ENCODE data around the gene BRSK2.

Gene BRSK2

DNA sequence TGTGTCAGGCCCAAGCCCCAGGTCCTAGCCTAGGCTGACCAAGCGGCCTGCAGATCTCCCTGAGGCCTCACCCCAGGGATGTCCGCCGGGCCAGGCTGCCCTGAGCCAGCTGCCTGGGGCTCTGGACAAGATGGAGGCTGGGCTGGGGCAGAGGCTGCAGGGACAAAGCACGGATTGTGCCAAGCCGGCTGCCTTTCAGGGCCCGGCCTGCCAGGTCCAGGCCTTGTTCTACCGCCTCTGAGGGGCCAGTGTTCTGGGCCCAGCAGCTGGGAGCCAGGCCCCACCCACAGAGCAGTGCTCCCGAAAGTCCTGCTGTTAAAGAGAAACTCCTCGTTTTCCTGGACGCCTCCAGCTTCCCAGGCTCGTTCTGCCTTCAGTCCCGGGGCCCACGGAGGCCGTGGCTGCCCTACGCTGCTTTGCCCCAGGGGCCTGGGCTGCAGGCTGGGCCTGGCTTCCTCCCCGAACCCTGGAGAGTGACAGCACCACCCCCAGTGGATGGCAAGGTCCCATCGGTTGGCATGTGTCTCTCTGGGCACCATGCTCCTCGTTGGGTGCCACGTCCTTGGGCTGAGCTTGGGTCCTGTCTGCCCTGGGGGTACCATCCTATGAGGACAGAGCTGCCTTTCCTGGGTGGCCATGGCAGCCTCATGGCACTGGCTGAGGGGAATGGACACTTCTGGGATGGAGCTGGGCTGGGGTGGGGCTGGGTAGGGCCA lies 7.6 kb downstream of the BRSK2 start:
- in situ Hi-C loops (cut with HindIII; ENCODE audit: low sequenced_read_pairs) = no loop called here
- DNase-seq (ENCODE audit: low read depth, low spot score) = no peak
- no peak overlapping the region for H3K4me3 ChIP-seq (ENCODE audit: low read depth, low read length)
- TF ChIP-seq, protein P1, sequence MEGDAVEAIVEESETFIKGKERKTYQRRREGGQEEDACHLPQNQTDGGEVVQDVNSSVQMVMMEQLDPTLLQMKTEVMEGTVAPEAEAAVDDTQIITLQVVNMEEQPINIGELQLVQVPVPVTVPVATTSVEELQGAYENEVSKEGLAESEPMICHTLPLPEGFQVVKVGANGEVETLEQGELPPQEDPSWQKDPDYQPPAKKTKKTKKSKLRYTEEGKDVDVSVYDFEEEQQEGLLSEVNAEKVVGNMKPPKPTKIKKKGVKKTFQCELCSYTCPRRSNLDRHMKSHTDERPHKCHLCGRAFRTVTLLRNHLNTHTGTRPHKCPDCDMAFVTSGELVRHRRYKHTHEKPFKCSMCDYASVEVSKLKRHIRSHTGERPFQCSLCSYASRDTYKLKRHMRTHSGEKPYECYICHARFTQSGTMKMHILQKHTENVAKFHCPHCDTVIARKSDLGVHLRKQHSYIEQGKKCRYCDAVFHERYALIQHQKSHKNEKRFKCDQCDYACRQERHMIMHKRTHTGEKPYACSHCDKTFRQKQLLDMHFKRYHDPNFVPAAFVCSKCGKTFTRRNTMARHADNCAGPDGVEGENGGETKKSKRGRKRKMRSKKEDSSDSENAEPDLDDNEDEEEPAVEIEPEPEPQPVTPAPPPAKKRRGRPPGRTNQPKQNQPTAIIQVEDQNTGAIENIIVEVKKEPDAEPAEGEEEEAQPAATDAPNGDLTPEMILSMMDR (IDR thresholded peaks at IDR 0.05; ENCODE audit: low read depth, low read length) = no peak

DNA sequence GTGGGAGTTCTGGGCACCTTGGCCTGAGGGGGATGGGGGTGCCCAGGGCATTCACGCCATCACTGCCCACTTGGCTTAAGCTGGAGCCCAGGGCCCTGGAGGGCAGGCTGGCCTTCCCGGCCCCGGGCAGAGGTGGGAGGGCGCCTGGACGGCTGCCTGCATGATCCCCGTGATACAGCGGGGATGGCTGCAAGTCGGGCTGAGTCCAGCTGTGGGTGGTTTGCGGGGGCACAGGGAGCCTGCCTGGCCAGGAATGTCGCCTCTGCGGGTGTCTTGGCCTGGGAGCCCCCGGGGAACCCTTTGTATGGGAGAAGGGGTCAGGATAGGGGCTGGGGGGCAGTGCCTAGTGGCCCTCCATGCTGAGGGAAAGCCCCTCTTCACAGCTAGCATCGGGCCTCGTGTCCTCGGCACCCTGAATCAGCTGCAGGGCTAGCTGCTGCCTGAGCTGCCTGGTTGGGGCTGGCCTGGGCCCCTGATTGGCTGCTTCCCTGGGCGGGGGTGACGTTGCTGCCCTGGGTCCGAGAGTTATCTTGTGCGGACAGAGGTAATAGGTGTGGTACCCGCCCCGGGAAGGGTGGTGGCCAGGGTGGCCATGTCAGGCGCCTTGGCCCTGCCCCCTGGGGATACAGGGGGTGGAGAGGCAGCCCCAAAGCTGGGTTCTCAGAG lies 8.3 kb downstream of the BRSK2 start:
- DNase-seq (ENCODE audit: low read depth, low spot score) = no peak
- TF ChIP-seq, protein P1 (IDR thresholded peaks at IDR 0.05; ENCODE audit: low read depth, low read length) = no peak
- no peak overlapping the region for H3K4me3 ChIP-seq (ENCODE audit: low read depth, low read length)
- in situ Hi-C loops (cut with HindIII; ENCODE audit: low sequenced_read_pairs) = no loop called here

- in situ Hi-C loops (cut with HindIII; ENCODE audit: low sequenced_read_pairs) = no loop called here
- no peak overlapping the region for H3K4me3 ChIP-seq (ENCODE audit: low read depth, low read length)
- DNase-seq (ENCODE audit: low read depth, low spot score) = no peak
- TF ChIP-seq, protein P1 (IDR thresholded peaks at IDR 0.05; ENCODE audit: low read depth, low read length) = no peak
Observed at GRCh38 chr11:1398528-1399235, 8.9 kb downstream of the BRSK2 start.

DNA sequence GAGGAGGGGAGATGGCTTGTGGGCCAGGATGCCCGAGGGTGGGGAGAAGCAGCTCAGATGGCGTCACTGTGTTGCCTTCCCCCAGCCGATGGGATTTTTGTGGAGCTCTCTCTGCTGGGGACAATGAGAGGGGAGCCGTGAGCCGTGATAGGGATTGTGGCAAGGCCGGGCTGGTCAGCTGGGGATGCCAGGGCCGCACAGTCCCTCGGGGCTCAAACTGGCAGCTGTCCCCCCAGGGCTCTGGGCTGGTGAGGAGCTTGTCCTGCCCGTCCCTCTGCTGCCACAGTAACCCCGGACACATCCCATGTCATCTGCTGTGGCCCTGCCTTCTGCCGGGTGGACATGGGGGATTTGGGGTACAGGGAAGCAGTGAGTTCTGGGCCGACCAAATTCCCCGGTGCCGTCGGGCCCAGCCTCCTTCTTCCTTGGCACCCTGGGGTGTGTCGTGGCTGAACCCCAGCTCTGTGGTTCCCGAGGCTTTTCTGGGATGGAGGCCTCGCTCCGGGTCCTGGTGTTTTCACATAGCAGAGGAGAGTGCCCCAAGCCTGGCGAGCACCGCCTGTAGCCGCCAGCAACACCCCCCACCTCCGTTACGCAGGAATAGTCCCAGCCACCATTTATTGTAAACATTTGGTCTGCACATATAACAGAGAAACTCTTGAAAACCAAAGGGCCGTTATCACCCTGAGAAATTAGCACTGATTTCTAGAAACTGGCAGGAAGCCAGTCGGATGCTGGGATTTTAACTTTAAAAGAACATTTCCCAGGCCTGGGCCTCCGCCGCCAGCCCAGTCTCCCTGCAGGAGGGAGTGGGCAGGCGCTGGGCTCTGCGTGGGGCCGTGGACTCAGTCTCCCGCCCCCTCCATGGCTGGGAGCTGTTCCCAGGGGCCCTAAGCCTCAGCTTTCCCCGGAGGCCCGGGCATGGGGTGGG lies 9.9 kb downstream of the BRSK2 start:
- TF ChIP-seq, protein P1 (IDR thresholded peaks at IDR 0.05; ENCODE audit: low read depth, low read length) = no peak
- in situ Hi-C loops (cut with HindIII; ENCODE audit: low sequenced_read_pairs) = no loop called here
- DNase-seq (ENCODE audit: low read depth, low spot score) = peak; percentile 5
- H3K4me3 ChIP-seq (ENCODE audit: low read depth, low read length) = no peak overlapping the region

GRCh38 chr11:1400317-1401170 lies 10.8 kb downstream of the BRSK2 start:
- DNase-seq (ENCODE audit: low read depth, low spot score) = no peak
- in situ Hi-C loops (cut with HindIII; ENCODE audit: low sequenced_read_pairs) = no loop called here
- TF ChIP-seq, protein P1 (IDR thresholded peaks at IDR 0.05; ENCODE audit: low read depth, low read length) = no peak
- H3K4me3 ChIP-seq (ENCODE audit: low read depth, low read length) = no peak overlapping the region
